ENCODE results near the gene NPAS3.

NPAS3 gene

DNA sequence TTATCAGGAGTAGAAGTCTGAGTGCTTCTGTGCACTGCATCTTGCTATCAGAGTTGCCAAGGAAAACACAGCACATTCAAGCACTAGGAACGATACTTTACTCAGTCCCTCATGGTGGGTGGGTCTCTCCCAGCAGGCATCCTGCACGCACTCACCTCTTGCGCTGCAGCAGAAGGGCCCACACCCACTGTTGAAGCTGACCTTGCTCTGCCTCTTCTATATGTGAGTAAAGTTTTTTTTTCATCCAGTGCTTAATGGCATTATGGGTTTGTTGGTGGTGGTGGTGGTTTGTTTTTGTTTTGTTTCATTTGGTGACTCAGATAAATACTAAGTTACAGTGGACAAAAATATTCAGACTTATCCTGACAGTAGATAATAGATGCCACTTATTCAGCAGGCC, 663.7 kb downstream of the NPAS3 start:
- no peak for DNase-seq

DNA sequence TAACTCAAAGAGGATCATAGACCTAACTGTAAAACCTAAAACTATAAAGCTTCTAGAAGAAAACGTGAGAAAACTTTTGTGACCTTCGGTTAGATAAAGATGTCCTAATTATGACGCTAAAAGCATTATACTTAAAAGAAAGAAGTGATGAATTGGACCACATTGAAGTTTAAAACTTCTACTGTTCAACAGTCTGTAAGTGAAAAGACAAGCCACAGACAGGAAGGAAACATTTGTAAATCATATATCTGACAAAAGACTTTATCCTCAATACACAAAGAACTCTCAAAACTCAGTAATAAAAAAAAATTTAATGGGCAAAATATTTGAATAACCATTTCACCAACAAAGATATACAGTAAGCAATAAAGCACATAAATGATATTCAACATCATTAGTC, 667.9 kb downstream of the NPAS3 start:
- no peak for DNase-seq

DNA sequence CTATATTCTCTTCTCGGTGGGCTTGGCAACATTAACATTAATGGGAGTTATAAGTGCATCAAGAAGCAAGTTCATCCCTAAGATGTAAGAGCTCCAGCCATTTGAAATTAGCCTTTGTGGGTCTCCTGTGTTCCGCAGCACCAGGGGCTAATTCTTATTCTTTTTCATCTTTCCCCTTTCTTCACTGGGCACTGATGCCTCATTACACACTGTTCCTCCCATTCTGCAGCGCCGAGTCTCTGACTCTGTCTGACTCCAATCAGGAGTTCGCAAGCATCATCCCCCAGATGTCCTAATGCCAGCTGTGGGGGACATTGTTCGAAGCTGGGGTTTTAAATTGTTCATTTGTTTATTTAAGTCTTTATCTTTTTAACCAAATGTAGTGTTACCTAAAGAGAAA, 670.9 kb downstream of the NPAS3 start:
- no peak for DNase-seq

DNA sequence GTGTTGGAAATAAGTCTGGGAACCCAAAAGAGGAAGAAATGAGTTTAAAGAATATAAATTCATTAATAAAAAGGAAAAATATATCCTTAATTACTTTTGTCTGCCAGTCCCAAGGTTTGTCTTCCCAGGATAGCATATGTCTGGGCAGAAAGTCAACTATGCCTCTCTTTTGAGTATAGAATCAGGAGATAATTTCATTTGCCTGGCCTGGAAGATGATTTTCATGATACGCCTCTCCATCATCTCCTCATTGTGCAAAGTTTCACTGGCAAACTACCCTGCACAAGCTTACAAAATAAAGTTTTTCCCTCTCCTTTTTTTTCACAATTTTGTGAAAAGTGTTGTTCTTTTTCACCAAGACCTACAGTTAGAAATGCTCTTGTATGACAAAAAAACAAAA, 671.4 kb downstream of the NPAS3 start:
- no peak for DNase-seq

DNA sequence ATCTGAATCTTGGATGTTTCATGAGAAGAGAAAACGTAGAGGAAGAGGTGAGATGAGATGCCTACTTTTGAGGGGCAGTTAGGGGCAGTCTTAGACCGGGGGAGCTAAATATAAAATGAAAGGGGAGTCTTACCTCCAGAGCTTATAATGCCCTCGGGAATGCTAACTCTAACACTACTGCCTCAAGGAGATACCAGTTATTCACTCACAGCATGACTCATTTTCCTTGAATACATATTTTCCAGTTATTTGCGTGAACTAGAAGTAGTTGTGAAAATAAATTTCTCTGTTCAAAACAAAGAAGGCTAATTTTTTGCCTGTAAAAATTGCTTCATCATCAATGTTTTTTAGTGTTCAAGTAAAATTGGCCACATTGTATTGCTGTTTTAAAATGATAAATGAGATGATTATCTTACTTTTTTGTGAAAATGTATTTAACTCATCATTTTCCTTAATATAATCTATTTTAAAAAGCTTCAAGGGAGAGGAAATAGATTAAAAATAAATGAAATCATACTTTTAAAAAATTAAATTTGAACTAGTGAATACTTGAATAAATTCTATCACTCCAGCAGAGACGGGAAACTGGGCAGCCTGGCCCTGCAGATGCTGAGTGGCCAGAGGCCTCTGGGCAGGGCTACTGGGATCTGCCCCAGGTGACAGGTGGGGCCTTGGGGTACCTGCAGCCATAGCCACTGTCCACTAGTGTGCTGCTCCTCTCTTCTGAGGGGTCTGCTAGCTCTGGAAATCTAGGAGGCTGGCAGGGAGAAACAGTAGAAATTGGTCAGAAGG, 672.9 kb downstream of the NPAS3 start:
- no peak for DNase-seq

DNA sequence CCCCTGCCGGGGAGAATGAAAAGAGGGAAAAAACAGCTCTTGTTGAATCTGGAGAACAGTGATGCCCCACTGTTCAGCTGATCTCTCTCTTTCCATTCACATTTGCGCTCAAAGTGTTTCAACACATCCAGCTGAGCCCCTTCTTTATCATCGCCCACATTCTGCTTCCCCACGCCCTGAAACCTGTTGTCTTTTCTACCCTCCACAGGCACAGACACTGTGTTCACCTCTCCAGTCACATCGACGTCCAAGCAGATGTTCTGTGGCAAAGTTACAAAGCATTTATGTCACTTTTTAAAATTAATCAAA, 673.5 kb downstream of the NPAS3 start:
- DNase-seq, result no peak

DNA sequence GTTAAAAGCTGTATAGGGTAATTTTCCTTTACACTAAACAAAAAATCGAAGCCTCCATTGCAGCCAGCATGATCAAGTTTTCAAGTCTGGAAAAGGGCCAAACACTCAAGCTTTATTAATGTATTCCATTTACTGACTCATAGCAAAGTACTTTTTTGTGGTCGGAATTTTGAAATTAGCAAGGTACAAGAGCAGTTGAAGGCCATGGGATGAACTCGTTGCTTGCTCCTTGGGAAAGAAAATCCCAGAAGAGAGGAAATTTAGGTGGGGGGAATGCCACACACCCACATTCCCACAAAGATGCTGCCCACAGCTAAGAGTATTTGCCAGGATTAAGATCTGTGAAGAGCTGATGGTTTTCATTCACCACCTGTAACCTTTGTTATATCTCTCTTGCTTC, 678.5 kb downstream of the NPAS3 start:
- no peak for DNase-seq

DNA sequence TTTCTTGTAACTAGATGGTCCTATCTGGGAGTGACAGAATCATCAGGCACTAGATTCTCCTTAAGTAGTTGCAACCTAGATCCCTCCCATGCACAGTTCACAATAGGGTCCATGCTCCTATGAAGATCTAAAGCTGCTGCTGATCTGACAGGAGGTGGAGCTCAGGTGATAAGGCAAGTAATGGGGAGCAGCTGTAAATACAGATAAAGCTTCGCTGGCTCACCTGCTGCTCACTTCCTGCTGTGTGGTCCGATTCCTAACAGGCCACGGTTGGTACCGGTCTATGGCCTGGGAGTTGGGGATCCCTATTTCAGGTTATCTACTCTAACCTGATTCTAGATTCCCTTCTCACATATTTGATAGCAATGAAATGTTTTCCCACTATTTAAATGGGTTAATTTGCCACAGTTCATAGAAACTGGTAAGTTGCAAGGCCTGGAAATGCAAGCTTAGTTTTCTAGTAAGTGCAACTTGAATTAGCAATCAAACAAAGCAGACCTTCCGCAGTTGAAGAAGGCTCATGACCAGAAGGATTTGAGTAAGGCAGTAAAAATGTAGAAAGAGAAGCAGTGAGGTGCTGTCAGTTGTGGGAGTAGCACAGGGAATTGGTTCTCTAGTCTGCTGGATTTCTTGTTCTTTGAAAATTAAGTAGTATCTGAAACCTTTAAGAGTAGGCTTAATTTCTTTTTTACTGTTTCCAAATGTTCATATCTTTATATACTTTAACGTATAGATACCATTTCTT, 679.9 kb downstream of the NPAS3 start:
- no peak for DNase-seq

DNA sequence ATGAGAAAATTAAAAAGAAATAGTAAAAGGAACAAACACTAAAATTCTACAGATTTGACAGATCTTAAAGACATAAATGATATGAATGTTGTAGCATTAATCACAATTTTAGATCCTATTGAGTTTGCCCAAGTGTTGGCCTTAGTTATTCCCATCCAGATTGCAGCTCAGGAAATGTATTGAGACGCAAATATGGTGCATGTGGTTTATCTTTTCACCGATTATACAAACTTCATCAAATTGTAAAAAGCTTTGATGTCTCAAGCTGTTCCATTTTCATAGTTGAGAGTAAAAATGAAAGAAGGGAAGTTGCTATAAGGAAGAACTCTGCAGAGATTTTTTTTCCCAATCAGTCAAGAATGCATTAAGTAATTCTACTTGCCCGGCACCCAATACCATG, 683.8 kb downstream of the NPAS3 start:
- no peak for DNase-seq

DNA sequence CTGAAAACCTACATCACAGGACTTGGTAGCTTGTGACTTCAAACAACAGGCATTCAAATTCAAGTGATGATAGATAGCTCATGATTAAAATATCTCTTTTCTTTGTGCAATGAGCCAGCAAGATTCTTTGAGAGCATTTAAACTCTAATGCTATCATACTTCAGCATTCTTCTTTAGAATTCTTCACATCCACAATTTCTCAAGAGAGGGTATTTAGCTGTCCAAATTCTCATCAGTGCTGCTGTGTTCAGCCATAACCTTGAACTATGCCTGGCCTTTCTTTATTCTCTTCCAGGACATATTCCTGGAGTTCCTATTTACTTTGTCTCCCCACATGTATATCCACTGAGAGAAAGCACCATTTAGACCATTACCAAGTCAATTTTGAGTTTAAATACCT, 691.1 kb downstream of the NPAS3 start:
- no peak for DNase-seq

DNA sequence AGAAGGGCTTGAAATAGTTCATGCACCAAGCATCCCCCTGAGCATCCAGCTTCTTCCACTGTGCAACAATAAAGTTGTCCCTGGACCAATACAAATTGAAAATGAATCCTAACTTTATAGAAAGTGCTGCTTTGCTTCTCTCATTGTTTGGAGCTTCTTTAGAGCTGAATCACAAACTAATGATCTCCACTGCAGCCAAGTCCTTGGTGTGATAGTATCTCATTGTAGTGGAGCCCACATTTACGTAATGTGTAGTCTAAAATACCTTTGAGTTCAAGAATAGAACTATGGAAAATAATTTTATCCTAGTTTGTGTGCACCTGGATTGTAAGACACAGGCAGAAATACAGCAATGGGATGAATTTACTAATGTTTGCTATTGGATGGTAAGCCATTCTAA, 692.3 kb downstream of the NPAS3 start:
- DNase-seq, result no peak

DNA sequence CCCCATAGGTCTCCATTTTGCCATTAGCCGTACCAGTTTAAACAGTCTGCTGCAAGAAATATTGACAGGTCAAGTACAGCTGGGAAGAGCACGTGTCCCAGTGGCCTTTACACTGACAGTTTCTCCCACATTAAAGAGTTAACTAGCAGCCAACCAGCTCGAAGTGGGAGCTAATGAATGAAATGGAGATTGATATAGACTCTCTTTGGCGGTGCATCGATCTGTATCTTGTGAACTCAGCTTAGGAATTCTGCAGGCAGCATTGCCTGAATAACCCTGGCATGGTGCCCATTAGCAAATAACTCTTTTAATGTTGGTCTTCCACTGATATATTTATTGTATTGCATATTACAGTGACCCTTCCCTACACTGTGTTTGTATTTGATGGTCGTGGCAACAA, 692.8 kb downstream of the NPAS3 start:
- no peak for DNase-seq

DNA sequence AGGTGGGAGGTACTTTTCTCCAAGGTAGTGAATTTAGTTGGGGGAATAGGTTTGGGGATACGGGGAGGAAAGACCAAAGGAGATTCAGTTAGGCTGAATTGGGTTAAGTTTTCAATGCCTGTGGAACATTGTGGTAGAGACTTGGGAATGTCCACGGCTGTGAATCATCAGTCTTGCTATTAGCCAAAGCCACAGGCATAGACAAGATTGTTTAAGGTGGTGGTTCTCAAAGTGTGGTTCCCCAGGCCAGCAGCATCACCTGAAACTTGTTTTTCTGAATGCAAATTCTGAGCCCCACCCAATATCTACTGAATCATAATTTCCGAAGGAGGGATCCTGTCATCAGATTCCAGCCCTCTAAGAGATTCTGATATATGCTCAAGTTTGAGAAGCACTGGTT, 696.0 kb downstream of the NPAS3 start:
- no peak for DNase-seq

DNA sequence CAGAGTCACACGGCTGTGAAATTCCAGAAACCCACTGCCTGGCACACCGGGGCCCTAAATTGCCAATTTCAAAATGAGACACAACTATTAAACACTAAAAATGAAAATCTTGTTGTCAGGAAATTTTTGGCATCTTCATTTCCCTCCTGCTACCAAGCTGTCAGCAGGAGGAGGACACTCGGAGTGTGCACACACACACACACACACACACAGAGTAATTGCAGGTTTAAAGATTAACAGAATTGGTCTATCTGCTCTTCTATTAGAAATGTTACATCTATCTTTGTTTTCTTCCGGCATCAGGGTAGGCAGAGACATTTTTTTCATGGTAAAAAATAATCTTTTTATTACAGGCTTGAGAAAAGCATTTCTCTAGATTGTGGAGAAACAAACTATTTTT, 698.0 kb downstream of the NPAS3 start:
- DNase-seq, result no peak

DNA sequence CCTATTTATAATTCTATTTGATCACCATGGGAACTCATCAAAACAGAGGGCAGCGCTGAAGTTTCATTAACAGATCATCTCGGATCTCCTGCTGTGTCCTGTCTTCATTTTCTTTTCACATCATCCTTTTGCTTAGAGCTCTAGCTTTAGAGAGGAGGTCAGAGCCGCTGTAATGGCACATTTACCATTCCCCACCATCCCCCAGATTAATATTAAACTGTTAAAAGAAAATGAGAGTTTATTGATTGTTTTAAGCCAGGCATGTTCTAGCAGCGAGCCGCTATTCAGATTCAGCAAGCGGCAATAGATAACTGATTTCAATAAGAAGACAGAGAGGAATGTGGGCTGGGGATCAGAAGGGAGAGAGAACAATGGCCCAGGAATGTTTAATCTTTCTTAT, 703.4 kb downstream of the NPAS3 start:
- no peak for DNase-seq

DNA sequence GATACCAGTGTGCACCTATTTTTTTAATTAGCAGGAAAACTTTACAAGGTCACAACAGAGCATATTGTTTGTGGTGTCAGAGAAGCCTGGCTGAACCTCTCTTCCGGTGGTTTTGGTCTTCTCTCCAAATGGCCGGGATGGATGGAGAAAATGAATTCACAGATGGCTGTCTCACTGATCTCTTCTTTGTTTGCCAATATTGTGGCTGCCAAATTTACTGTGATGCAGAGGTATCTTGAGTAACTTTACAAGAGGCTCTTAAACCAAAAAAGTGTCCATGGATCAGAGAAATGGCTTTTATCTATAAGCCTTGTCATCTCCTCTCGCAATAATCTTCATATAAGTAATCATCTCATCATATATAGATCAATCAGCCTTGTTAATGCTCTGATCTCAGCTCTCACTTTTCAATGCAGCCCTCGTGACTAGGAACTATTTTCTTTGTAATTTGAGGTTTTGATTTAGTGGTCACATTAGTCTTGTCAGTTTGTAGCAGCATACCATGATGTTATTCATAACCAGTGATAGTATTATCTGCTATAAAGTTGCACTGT, 704.1 kb downstream of the NPAS3 start:
- DNase-seq, result no peak

DNA sequence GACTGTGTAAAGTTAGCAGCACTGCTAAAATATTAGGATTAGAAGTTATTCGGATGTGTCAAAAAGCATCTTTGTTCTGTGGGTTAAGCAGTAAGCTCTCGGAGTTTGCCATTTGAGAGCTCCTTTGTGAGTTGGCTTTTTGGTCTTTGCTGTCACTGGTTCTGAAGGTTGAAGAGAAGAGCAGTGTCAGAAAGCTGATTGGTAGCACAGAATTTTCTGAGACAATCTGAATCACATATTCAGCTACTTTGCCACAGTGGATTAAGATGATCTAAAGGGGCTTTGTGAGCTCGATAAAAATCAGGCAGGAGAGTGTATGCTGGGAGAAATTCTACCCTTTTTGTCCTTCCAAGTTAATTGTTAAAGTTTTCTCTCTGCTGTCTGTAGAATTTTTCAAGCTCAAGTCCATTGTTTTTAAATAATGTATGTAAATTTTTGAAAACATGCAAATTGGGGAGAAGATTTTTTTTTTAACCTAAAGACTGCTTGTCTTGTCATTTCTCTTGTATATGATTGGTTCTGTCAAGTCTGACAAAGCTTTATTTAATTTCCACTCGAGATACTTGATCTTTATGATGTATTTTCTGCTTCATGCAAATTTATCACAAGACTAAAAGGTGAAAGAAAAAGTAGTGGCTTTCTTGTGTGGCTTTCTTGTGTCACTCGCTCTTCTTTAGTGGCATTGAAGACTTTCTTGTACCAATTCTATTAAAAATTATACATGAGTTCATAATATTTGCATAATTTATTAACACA, 704.9 kb downstream of the NPAS3 start:
- DNase-seq, result no peak

DNA sequence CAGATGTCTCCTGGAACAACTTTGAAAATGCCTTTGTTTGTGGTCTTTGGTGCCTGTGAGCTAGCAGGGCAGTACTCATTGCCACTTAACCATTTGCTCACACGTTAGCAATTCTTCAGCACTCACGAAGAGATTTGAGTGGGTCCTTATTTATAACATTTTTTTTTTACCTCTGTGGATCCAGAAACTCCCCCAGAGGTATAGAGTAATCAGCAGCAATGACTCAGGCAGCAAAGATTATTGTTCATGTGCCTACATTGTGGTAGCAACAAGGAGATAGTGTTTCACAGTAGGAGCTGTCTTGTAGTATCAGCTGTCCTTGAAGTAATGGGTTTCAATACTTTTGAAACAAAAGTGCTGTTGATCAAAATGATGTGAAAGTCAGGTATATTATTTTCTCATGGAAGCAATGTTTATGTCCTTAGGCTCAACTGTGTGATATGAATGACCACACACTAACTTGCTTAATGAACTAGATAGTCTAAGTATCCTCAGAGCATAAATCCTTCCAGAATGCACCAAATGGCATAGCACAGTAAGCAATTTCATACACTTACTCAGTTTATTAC, 708.1 kb downstream of the NPAS3 start:
- DNase-seq, result no peak

DNA sequence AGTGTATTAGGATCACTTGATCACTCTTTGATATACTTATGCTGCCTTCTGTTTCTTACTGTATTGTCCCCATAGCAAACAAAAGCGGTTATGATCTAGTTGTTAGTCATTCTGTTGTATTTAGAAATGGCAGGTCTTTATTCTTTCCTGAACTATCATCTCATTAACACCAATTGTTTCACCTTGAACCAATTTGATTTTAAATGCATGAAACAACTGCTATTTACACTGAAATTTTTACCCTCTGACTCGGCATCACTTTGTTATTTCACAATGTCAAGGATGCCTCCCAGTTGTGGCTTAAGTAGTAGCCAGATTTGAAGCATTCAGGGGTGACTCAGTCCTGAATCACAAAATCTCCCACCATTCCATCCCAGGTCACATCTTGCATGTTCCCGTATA, 708.7 kb downstream of the NPAS3 start:
- no peak for DNase-seq

DNA sequence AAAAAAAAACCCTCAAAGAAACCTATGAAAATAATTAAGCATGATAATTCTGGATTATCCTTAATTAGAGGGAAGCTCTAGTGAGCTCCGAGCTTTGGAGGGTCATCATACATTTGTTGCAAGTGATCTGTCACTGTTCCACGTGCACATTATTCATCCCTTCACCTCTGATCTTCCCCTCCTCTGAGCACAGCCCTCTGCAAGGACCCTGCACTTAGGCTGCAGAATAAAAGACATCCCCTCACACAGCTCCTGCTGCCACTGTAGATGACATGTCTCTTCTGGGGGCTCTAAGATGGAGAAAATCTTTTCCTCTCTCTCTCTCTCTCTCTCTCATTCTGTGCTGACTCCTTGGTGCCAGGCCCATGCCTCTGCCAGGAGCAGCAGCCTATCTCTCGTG, 711.8 kb downstream of the NPAS3 start:
- no peak for DNase-seq

DNA sequence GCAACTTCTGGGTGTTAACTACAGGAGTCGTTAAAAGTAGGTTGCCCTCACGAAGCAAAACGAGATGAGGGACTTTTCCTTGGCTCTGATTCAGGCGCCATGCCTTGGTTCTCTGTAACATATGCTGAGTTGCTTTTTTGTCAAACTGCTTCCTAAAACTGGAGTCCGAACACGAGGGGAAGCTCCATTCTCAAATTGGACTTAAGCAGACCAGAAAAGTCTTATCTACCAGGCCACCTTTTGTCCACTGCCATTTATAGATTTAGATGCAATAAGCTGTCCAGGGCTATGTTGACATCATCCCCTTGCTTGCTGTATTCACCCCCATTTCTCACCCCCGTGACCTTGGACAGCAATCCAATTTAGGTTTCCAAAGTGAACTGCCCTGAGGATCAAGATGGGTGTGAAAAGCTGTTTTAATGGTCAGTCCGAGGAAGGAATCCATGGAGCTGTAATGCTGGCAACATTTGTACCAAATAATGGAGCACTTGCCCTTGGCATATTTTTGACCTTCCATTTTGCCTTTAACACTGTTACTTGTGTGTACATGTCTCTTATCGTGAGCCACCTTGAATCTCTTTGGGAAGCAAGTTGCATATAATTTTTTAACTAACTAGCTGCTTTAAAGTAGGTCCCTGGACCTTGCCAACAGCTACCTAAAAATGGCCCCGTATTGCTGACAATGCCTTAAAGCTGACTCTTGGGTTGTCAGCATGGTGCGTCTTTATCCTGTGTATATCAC, 714.1 kb downstream of the NPAS3 start:
- DNase-seq, result no peak

DNA sequence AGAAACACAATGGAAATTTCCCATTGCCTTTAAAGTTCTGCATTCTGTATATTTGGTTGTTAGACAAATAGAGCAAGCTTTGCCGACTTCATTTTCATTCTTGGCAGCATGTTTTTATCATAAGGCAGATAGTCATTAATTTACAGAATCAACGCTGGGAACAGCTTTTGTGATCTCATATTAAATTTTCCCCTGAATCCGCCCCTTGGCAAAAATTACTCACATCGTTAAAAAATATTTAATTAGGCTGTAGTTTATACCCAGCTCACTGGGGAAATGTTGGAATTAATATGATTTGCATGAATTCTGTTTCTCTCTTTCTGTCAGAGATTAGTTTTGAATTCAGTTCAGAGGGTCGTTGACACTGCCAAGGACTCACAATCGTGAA, 714.6 kb downstream of the NPAS3 start:
- no peak for DNase-seq

DNA sequence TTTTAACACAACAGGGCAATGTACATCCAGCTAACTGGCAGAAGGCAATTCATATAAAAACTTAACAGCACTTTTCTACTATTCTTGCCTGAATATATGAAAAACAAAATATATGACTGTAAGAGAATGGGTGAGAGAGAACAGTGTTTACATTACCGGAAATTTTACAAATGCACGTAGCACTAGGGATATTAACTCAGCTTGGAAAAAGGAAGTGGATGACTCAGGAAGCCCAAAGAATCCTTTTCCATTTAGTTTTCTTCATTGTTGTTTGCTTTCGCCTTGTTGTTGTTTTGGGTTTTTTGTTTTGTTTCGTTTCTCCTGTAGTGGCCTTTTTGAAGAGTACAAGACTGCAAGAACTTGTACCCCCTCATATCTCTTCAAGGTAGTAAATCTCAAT, 716.7 kb downstream of the NPAS3 start:
- DNase-seq, result no peak
